ENCODE data around the gene PRICKLE2. TPM values are rescaled to one million over a fixed set of nuclear protein-coding genes. Genes with fewer than 3 reads are reported as not detected.

Gene PRICKLE2
- total RNA-seq, 1 donor: 0.63 TPM

GRCh38 chr3:64049136-64049535, 176.1 kb downstream of the PRICKLE2 start:
- H3K4me1 ChIP-seq (ENCODE audit: insufficient read depth, low read length): peaks cover 3% of the 10 kb centered on the region
- no peaks in the 10 kb centered on the region for H3K9me3 ChIP-seq (ENCODE audit: low read depth, low read length)
- H3K27me3 ChIP-seq (ENCODE audit: insufficient read depth, low read length): no peaks in the 10 kb centered on the region

GRCh38 chr3:64048631-64049061, 176.6 kb downstream of the PRICKLE2 start:
- H3K9me3 ChIP-seq (ENCODE audit: low read depth, low read length): no peaks in the 10 kb centered on the region
- H3K4me1 ChIP-seq (ENCODE audit: insufficient read depth, low read length): peaks cover 3% of the 10 kb centered on the region
- no peak overlapping the region for H3K4me3 ChIP-seq (ENCODE audit: low read length)
- no peaks in the 10 kb centered on the region for H3K27me3 ChIP-seq (ENCODE audit: insufficient read depth, low read length)

More at GRCh38 chr3:64049136-64049535, 176.1 kb downstream of the PRICKLE2 start:
- no peak overlapping the region for H3K4me3 ChIP-seq (ENCODE audit: low read length)

- Histone ChIP-seq H3K27me3 (ENCODE audit: insufficient read depth, low read length) (peaks cover 1% of the 10 kb centered on the region), H3K4me1 (ENCODE audit: insufficient read depth, low read length) (peaks cover 3% of the 10 kb centered on the region), H3K4me3 (ENCODE audit: low read length) (no peak overlapping the region), H3K9me3 (ENCODE audit: low read depth, low read length) (no peaks in the 10 kb centered on the region)
Measured at GRCh38 chr3:64047787-64048186, 177.5 kb downstream of the PRICKLE2 start.

GRCh38 chr3:64046996-64047594, 178.2 kb downstream of the PRICKLE2 start:
- Histone ChIP-seq H3K4me3 (ENCODE audit: low read length) (no peak overlapping the region), H3K4me1 (ENCODE audit: insufficient read depth, low read length) (peaks cover 3% of the 10 kb centered on the region), H3K27me3 (ENCODE audit: insufficient read depth, low read length) (peaks cover 6% of the 10 kb centered on the region), H3K9me3 (ENCODE audit: low read depth, low read length) (no peaks in the 10 kb centered on the region)

- Histone ChIP-seq H3K27me3 (ENCODE audit: insufficient read depth, low read length) (peaks cover 6% of the 10 kb centered on the region), H3K4me3 (ENCODE audit: low read length) (no peak overlapping the region), H3K9me3 (ENCODE audit: low read depth, low read length) (no peaks in the 10 kb centered on the region), H3K4me1 (ENCODE audit: insufficient read depth, low read length) (peaks cover 3% of the 10 kb centered on the region)
Measured at GRCh38 chr3:64046592-64046991, 178.7 kb downstream of the PRICKLE2 start.

GRCh38 chr3:64042952-64043351, 182.3 kb downstream of the PRICKLE2 start:
- Histone ChIP-seq H3K9me3 (ENCODE audit: low read depth, low read length) (no peaks in the 10 kb centered on the region), H3K27me3 (ENCODE audit: insufficient read depth, low read length) (peaks cover 6% of the 10 kb centered on the region), H3K4me3 (ENCODE audit: low read length) (no peak overlapping the region), H3K4me1 (ENCODE audit: insufficient read depth, low read length) (peaks cover 3% of the 10 kb centered on the region)

Other genes with a start within 250 kb of the PRICKLE2 start
- gene PSMD6, start 202.0 kb downstream of the PRICKLE2 start, total RNA-seq: 115 TPM

Measured in mononuclear cell (primary cell).